B cell (primary cell): Measurements from ENCODE around the gene IGFN1. TPM values are rescaled to one million over a fixed set of nuclear protein-coding genes. Genes with fewer than 3 reads are reported as not detected.

Experiments used
- ATAC-seq: fragments of 200-7000 bp; cut with Tn5 transposase; one replicate; pipeline ENCODE4 v1.10.0; 2021; ENCODE audit warnings: low read depth, mild to moderate bottlenecking, moderate number of reproducible peaks, moderate library complexity
- CTCF ChIA-PET: fragments of 350-600 bp; sonication (Branson Sonifier 250); formaldehyde crosslinking; loops from one replicate; lab custom pipeline; 2021; ENCODE audit warnings: antibody characterized with exemption, inconsistent platforms; lab: Charles Lee
- POLR2A ChIA-PET: fragments of 350-600 bp; sonication (Branson Sonifier 250); formaldehyde crosslinking; loops from one replicate; lab custom pipeline; 2021; ENCODE audit warnings: antibody characterized with exemption; lab: Charles Lee
- DNase-seq: peaks from one replicate; pipeline ENCODE4 v3.0.0; 2013
- H2AFZ ChIP-seq: 2 replicates; pipeline ENCODE4 v1.6.1; 2012; ENCODE audit warnings: mild to moderate bottlenecking, low read depth, low read length; ENCODE audit not compliant: insufficient read depth, poor library complexity, severe bottlenecking
- H3K27ac ChIP-seq, 2 donors: 1 replicate in 1 of 2; 2 replicates in 1 of 2; pipeline ENCODE4 v1.5.1; 2012 to 2013; ENCODE audit warnings: low read length in 2 of 2, mild to moderate bottlenecking in 2 of 2, moderate library complexity in 1 of 2
- H3K27me3 ChIP-seq, 4 experiments: fragments of 200-600 bp in 1 of 4; sonication (generic) in 1 of 4; replicated peaks in 1 of 4; 1 replicate in 2 of 4; 2 replicates in 2 of 4; pipeline versions ENCODE4 v1.6.1 to v1.7.0; 2013 to 2016; ENCODE audit warnings: low read length in 3 of 4, mild to moderate bottlenecking in 2 of 4, mixed read lengths in 1 of 4, moderate library complexity in 1 of 4; ENCODE audit not compliant: insufficient read depth in 4 of 4, control insufficient read depth in 3 of 4; ENCODE audit errors: control extremely low read depth in 1 of 4
- H3K36me3 ChIP-seq, 2 experiments: replicated peaks in 1 of 2; 1 replicate in 1 of 2; 2 replicates in 1 of 2; pipeline versions ENCODE4 v1.6.1 to v1.7.1; 2013; ENCODE audit warnings: low read length in 1 of 2; ENCODE audit not compliant: insufficient read depth in 2 of 2, control insufficient read depth in 1 of 2; ENCODE audit errors: control extremely low read depth in 1 of 2, extremely low read depth in 1 of 2
- H3K4me1 ChIP-seq, 2 donors: fragments of 200-600 bp in 1 of 2; sonication (generic) in 1 of 2; 1 replicate in 1 of 2; 2 replicates in 1 of 2; pipeline versions ENCODE4 v1.5.1 to v1.6.1; 2013 to 2017; ENCODE audit warnings: low read length in 2 of 2; ENCODE audit not compliant: control insufficient read depth in 2 of 2, insufficient read depth in 2 of 2
- H3K4me2 ChIP-seq: replicated peaks from 2 replicates; pipeline ENCODE3; 2012; ENCODE audit warnings: mild to moderate bottlenecking, low read depth, low read length; ENCODE audit not compliant: poor library complexity, severe bottlenecking
- H3K4me3 ChIP-seq, 5 experiments: fragments of 200-600 bp in 1 of 5; sonication (generic) in 1 of 5; 1 replicate in 3 of 5; 2 replicates in 2 of 5; pipeline versions ENCODE4 v1.5.1 to v1.7.0; 2011 to 2016; ENCODE audit warnings: low read length in 4 of 5, mild to moderate bottlenecking in 4 of 5, low read depth in 2 of 5, control low read depth in 1 of 5, moderate library complexity in 1 of 5; ENCODE audit not compliant: insufficient read depth in 1 of 5; ENCODE audit errors: control extremely low read depth in 1 of 5, extremely low read depth in 1 of 5
- H3K79me2 ChIP-seq: fragments of 200-600 bp; sonication (generic); one replicate; pipeline ENCODE4 v1.6.0; 2016; ENCODE audit warnings: low read length; ENCODE audit not compliant: control insufficient read depth, insufficient read depth
- H3K9ac ChIP-seq: fragments of 200-600 bp; sonication (generic); 2 replicates; pipeline ENCODE4 v1.6.1; 2017; ENCODE audit warnings: mild to moderate bottlenecking, low read length, moderate library complexity
- H3K9me3 ChIP-seq, 3 donors: one replicate each; pipeline versions ENCODE4 v1.6.1 to v1.7.1; 2013; ENCODE audit warnings: low read length in 2 of 3; ENCODE audit not compliant: control insufficient read depth in 2 of 3, insufficient read depth in 1 of 3; ENCODE audit errors: control extremely low read depth in 1 of 3
- H4K20me1 ChIP-seq: 2 replicates; pipeline ENCODE4 v1.6.0; 2012; ENCODE audit warnings: mild to moderate bottlenecking, low read length; ENCODE audit not compliant: insufficient read depth, control insufficient read depth, poor library complexity, severe bottlenecking
- H3K27ac Mint-ChIP-seq: one replicate; pipeline ENCODE4 v1.8.0; 2021; ENCODE audit warnings: mixed read lengths
- H3K27me3 Mint-ChIP-seq: one replicate; pipeline ENCODE4 v1.8.0; 2021; ENCODE audit warnings: mixed read lengths
- H3K4me1 Mint-ChIP-seq: one replicate; pipeline ENCODE4 v1.8.0; 2021; ENCODE audit warnings: mixed read lengths
- H3K4me3 Mint-ChIP-seq: one replicate; pipeline ENCODE4 v1.8.0; 2021; ENCODE audit warnings: mixed read lengths
- H3K9me3 Mint-ChIP-seq: one replicate; pipeline ENCODE4 v1.8.0; 2022; ENCODE audit warnings: mixed read lengths; ENCODE audit not compliant: insufficient read depth
- EZH2 ChIP-seq: IDR thresholded peaks from 2 replicates; pipeline ENCODE4 v1.6.1; 2012; ENCODE audit warnings: borderline replicate concordance, low read depth, mild to moderate bottlenecking, moderate library complexity, low read length; ENCODE audit not compliant: insufficient read depth, poor library complexity, severe bottlenecking
- WGBS: methylation state at CpG from one replicate; pipeline ENCODE4 v1.1.5; 2013; ENCODE audit warnings: missing lambda C conversion rate; ENCODE audit not compliant: insufficient coverage; 5-methylcytosine and 5-hydroxymethylcytosine counted together
- intact Hi-C: fragments of 100-400 bp; cut with micrococcal nuclease; formaldehyde crosslinking; loops from one replicate; pipeline ENCODE4 v1.10.0; 2022
- polyA plus RNA-seq: library from polyadenylated mRNA; depleted of rRNA; stranded (reverse); fragments of >200 nt; gene quantifications from 2 replicates; pipeline ENCODE4 v1.2.3, GENCODE V29; 2012
- total RNA-seq, 2 donors: library from RNA; stranded (reverse); fragments of 120-200 nt in 1 of 2; gene quantifications; 1 replicate in 1 of 2; 2 replicates in 1 of 2; pipeline versions ENCODE4 v1.2.3 to v1.2.4, GENCODE V29; 2013 to 2022
- TF ChIP-seq, protein P1 (sequence below): fragments of 200-600 bp; IDR thresholded peaks from one replicate; pipeline ENCODE4 v1.8.0; 2022; ENCODE audit warnings: antibody characterized with exemption, mild to moderate bottlenecking

IGFN1 gene
- total and polyA plus RNA-seq, 2 donors (not counting 1 experiment from before 2014, with no cell fraction given): not detected

- 82% methylated on average over 5 of the region's 5 CpGs for WGBS
- no peak overlapping the region for H2AFZ ChIP-seq
These were observed 24.3 kb downstream of the IGFN1 start for GRCh38 chr1:201214886-201215285.

DNA sequence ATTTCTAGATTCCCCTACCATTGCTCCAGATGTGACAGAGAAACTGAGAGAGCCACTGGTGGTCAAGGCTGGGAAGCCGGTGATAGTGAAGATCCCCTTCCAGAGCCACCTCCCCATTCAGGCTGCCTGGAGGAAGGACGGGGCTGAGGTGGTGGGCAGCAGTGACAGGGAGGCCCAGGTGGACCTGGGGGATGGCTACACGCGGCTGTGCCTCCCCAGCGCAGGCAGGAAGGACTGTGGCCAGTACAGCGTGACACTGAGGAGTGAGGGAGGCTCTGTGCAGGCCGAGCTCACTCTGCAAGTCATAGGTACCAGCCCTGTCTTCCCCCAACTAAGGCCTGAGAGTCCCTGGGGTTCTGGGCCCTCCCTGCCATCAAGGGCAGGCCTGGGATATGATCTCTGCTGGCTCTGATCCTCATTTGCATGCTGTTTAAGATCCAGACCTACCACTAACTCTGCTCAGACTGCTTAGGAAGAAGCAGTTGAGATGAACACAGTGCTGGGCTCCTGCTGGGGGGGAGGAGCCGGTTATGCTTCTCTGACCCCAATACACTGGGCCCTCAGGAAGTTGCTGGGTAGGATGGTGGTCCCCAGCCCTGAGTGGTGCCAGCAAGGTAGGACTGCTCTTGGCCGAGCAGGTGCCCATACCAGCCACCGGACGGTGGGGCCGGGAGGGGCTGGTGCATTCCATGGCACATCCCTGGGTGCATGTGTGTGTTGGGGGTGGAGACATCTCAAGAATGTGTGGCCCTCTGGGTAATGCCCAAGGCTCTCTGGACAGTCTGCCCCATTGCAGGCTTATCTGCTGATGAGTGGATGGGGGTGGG lies 25.1 kb downstream of the IGFN1 start:
- H3K27ac ChIP-seq: no peak overlapping the region
- H3K9me3 ChIP-seq: no peaks in the 10 kb centered on the region
- no peak overlapping the region for H2AFZ ChIP-seq
- no peaks in the 10 kb centered on the region for H3K79me2 ChIP-seq
- no peaks in the 10 kb centered on the region for H4K20me1 ChIP-seq
- ATAC-seq: no peak
- ChIA-PET CTCF (no interaction called here), POLR2A (no interaction called here)
- peaks cover 0 to 2% (median 0%) of the 10 kb centered on the region in 4 experiments for H3K27me3 ChIP-seq
- no peak overlapping the region for H3K4me2 ChIP-seq
- H3K27me3 Mint-ChIP-seq: peaks cover 12% of the 10 kb centered on the region
- no peaks in the 10 kb centered on the region for H3K9me3 Mint-ChIP-seq
- H3K4me1 ChIP-seq: no peaks in the 10 kb centered on the region
- no peak overlapping the region for H3K4me3 ChIP-seq
- H3K4me1 Mint-ChIP-seq: no peaks in the 10 kb centered on the region
- 77% methylated on average over 10 of the region's 12 CpGs for WGBS
- no peak overlapping the region for H3K27ac Mint-ChIP-seq
- no peak overlapping the region for H3K9ac ChIP-seq
- H3K36me3 ChIP-seq: no peaks in the 10 kb centered on the region
- intact Hi-C loops: no loop called here
- TF ChIP-seq, protein P1, sequence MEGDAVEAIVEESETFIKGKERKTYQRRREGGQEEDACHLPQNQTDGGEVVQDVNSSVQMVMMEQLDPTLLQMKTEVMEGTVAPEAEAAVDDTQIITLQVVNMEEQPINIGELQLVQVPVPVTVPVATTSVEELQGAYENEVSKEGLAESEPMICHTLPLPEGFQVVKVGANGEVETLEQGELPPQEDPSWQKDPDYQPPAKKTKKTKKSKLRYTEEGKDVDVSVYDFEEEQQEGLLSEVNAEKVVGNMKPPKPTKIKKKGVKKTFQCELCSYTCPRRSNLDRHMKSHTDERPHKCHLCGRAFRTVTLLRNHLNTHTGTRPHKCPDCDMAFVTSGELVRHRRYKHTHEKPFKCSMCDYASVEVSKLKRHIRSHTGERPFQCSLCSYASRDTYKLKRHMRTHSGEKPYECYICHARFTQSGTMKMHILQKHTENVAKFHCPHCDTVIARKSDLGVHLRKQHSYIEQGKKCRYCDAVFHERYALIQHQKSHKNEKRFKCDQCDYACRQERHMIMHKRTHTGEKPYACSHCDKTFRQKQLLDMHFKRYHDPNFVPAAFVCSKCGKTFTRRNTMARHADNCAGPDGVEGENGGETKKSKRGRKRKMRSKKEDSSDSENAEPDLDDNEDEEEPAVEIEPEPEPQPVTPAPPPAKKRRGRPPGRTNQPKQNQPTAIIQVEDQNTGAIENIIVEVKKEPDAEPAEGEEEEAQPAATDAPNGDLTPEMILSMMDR: no peak
- TF ChIP-seq EZH2: no peak
- no peak overlapping the region for H3K4me3 Mint-ChIP-seq
- DNase-seq: no peak

More at GRCh38 chr1:201214886-201215285, 24.3 kb downstream of the IGFN1 start:
- no peak overlapping the region for H3K4me3 Mint-ChIP-seq
- H3K79me2 ChIP-seq: no peaks in the 10 kb centered on the region
- no peaks in the 10 kb centered on the region for H4K20me1 ChIP-seq
- intact Hi-C loops: no loop called here
- H3K9me3 ChIP-seq: no peaks in the 10 kb centered on the region
- H3K4me2 ChIP-seq: no peak overlapping the region
- H3K27ac Mint-ChIP-seq: no peak overlapping the region
- no peak overlapping the region for H3K9ac ChIP-seq
- H3K27me3 ChIP-seq: peaks cover 0 to 2% (median 0%) of the 10 kb centered on the region in 4 experiments
- H3K36me3 ChIP-seq: no peaks in the 10 kb centered on the region
- ChIA-PET POLR2A (no interaction called here), CTCF (no interaction called here)
- TF ChIP-seq EZH2: no peak
- TF ChIP-seq, protein P1: no peak
- DNase-seq (no peak), ATAC-seq (no peak)
- H3K27me3 Mint-ChIP-seq: peaks cover 15% of the 10 kb centered on the region
- no peaks in the 10 kb centered on the region for H3K4me1 Mint-ChIP-seq
- H3K27ac ChIP-seq: no peak overlapping the region
- H3K9me3 Mint-ChIP-seq: no peaks in the 10 kb centered on the region
- no peak overlapping the region for H3K4me3 ChIP-seq
- no peaks in the 10 kb centered on the region for H3K4me1 ChIP-seq
